Measurements from ENCODE around the gene AUNIP. TPM values are rescaled to one million over a fixed set of nuclear protein-coding genes. Genes with fewer than 3 reads are reported as not detected.

The AUNIP gene
- total RNA-seq, 1 donor from 2014 or later: not detected

DNA sequence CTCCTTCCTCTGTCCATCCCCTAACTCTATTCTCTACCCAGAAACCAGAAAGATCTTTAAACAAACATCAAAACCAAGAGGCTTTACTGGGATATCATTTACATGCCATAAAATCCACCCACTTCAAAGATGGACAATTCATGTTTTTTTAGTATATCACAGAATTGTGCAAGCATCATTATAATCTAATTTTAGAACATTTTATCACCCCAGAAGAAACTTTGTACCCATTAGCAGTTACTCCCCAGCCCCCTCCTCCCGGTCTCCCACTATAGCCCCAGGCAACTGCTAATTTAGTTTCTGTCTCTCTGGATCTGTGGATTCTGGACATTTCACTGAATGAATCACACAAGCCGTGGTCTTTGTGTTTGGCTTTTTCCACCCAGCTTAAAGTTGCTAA, 64.0 kb downstream of the AUNIP start:
- H3K27me3 ChIP-seq (ENCODE audit: low read depth): no peaks in the 10 kb centered on the region
- intact Hi-C loops (cut with micrococcal nuclease): no loop called here
- peaks cover 43% of the 10 kb centered on the region for H3K4me1 ChIP-seq
- DNase-seq: no peak
- H3K9me3 ChIP-seq (replicated peaks): no peaks in the 10 kb centered on the region
- H3K27ac ChIP-seq (replicated peaks): no peak overlapping the region
- H3K4me3 ChIP-seq: no peak overlapping the region
- H3K36me3 ChIP-seq: no peaks in the 10 kb centered on the region
- TF ChIP-seq, protein P1, sequence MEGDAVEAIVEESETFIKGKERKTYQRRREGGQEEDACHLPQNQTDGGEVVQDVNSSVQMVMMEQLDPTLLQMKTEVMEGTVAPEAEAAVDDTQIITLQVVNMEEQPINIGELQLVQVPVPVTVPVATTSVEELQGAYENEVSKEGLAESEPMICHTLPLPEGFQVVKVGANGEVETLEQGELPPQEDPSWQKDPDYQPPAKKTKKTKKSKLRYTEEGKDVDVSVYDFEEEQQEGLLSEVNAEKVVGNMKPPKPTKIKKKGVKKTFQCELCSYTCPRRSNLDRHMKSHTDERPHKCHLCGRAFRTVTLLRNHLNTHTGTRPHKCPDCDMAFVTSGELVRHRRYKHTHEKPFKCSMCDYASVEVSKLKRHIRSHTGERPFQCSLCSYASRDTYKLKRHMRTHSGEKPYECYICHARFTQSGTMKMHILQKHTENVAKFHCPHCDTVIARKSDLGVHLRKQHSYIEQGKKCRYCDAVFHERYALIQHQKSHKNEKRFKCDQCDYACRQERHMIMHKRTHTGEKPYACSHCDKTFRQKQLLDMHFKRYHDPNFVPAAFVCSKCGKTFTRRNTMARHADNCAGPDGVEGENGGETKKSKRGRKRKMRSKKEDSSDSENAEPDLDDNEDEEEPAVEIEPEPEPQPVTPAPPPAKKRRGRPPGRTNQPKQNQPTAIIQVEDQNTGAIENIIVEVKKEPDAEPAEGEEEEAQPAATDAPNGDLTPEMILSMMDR (IDR thresholded peaks at IDR 0.05; ENCODE audit: borderline replicate concordance): no peak

- H3K4me3 ChIP-seq: no peak overlapping the region
- intact Hi-C loops (cut with micrococcal nuclease): no loop called here
- TF ChIP-seq, protein P1 (IDR thresholded peaks at IDR 0.05; ENCODE audit: borderline replicate concordance): no peak
- H3K4me1 ChIP-seq: peaks cover 39% of the 10 kb centered on the region
- no peaks in the 10 kb centered on the region for H3K9me3 ChIP-seq (replicated peaks)
- no peak for DNase-seq
- no peaks in the 10 kb centered on the region for H3K36me3 ChIP-seq
- peak overlapping the region; percentile 28 for H3K27ac ChIP-seq (replicated peaks)
- H3K27me3 ChIP-seq (ENCODE audit: low read depth): no peaks in the 10 kb centered on the region
Measured at GRCh38 chr1:25794325-25794724, 64.9 kb downstream of the AUNIP start.

DNA sequence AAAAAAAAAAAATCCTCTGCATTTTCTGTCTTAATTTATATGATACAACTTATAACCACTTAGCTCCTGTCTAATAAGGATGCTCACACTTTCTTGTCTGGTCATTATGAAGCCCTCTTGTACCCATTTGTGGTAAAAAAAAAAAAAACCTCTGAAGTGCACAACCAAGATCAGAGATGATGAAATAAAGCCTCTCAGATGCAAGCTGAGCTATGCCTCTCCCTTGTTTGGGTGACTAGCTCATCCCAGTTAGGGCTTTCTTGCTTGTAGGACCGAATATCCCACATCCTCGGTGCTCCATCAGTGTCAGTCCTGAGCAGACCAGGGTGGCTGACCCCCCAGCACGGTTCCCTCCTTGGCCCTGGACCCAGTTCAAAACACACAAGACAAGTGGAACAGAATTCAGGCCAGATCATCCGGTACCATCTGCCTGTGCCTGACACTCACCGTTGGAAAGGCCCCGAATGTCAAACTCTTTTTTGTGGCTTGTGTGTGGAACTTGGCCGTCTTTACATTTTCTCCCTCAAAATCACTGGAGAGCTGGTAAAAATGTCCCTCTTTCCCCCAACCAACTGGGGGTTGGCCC, 65.6 kb downstream of the AUNIP start:
- Histone ChIP-seq H3K27ac (replicated peaks) (peak overlapping the region; percentile 28), H3K27me3 (ENCODE audit: low read depth) (no peaks in the 10 kb centered on the region), H3K4me1 (peaks cover 32% of the 10 kb centered on the region), H3K4me3 (no peak overlapping the region), H3K9me3 (replicated peaks) (no peaks in the 10 kb centered on the region), H3K36me3 (no peaks in the 10 kb centered on the region)
- TF ChIP-seq, protein P1 (IDR thresholded peaks at IDR 0.05; ENCODE audit: borderline replicate concordance): no peak
- intact Hi-C loops (cut with micrococcal nuclease): no loop called here
- no peak for DNase-seq

DNA sequence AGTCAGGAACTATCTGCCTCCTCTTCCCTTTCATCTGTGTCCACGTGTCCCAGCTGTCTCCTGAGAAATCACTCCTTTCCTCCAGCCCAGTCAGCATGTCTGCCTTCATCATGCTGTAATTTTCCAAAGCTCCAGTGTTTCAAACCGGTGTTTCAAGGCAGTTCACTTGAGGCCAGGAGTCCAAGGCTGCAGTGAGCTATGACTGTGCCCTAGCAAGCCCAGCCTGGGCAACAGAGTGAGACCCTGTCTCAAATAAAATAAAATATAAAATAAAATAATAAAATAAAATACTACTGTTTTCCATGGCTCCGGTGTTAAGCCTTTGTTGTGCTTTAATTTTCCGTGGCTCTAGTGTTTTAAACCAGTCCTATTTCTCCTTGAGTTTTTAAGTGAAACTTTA, 67.1 kb downstream of the AUNIP start:
- intact Hi-C loops (cut with micrococcal nuclease): no loop called here
- Histone ChIP-seq H3K4me1 (peaks cover 24% of the 10 kb centered on the region), H3K36me3 (no peaks in the 10 kb centered on the region), H3K27me3 (ENCODE audit: low read depth) (no peaks in the 10 kb centered on the region), H3K27ac (replicated peaks) (no peak overlapping the region), H3K4me3 (no peak overlapping the region), H3K9me3 (replicated peaks) (no peaks in the 10 kb centered on the region)
- no peak for DNase-seq
- TF ChIP-seq, protein P1 (IDR thresholded peaks at IDR 0.05; ENCODE audit: borderline replicate concordance): no peak

- no peaks in the 10 kb centered on the region for H3K36me3 ChIP-seq
- intact Hi-C loops (cut with micrococcal nuclease): no loop called here
- H3K27ac ChIP-seq (replicated peaks): no peak overlapping the region
- no peak overlapping the region for H3K4me3 ChIP-seq
- TF ChIP-seq, protein P1 (IDR thresholded peaks at IDR 0.05; ENCODE audit: borderline replicate concordance): no peak
- H3K9me3 ChIP-seq (replicated peaks): no peaks in the 10 kb centered on the region
- no peak for DNase-seq
- H3K4me1 ChIP-seq: peaks cover 28% of the 10 kb centered on the region
- no peaks in the 10 kb centered on the region for H3K27me3 ChIP-seq (ENCODE audit: low read depth)
Measured at GRCh38 chr1:25790472-25790871, 68.8 kb downstream of the AUNIP start.
